ENCODE results near the gene MPV17. TPM values are rescaled to one million over a fixed set of nuclear protein-coding genes. Genes with fewer than 3 reads are reported as not detected.

Gene MPV17
- total RNA-seq, 1 experiment from 2014 or later = 51.5 TPM

GRCh38 chr2:27294928-27295327, 28.0 kb downstream of the MPV17 start:
- ATAC-seq (no peak), DNase-seq (ENCODE audit: low spot score) (no peak)
- CTCF ChIA-PET = interaction anchor here (0.6 to 7.9 kb wide), 4 partner anchors 8 to 46 kb away, joined by 3 to 153 read pairs (median 46); partner anchors contain the start of gene TRIM54
- Mint-ChIP-seq H3K36me3 (no peaks in the 10 kb centered on the region), H3K27ac (no peak overlapping the region), H3K9me3 (no peaks in the 10 kb centered on the region), H3K27me3 (ENCODE audit: low read depth) (no peaks in the 10 kb centered on the region), H3K4me3 (no peak overlapping the region), H3K4me1 (peaks cover 12% of the 10 kb centered on the region)
- TF ChIP-seq, protein P1, sequence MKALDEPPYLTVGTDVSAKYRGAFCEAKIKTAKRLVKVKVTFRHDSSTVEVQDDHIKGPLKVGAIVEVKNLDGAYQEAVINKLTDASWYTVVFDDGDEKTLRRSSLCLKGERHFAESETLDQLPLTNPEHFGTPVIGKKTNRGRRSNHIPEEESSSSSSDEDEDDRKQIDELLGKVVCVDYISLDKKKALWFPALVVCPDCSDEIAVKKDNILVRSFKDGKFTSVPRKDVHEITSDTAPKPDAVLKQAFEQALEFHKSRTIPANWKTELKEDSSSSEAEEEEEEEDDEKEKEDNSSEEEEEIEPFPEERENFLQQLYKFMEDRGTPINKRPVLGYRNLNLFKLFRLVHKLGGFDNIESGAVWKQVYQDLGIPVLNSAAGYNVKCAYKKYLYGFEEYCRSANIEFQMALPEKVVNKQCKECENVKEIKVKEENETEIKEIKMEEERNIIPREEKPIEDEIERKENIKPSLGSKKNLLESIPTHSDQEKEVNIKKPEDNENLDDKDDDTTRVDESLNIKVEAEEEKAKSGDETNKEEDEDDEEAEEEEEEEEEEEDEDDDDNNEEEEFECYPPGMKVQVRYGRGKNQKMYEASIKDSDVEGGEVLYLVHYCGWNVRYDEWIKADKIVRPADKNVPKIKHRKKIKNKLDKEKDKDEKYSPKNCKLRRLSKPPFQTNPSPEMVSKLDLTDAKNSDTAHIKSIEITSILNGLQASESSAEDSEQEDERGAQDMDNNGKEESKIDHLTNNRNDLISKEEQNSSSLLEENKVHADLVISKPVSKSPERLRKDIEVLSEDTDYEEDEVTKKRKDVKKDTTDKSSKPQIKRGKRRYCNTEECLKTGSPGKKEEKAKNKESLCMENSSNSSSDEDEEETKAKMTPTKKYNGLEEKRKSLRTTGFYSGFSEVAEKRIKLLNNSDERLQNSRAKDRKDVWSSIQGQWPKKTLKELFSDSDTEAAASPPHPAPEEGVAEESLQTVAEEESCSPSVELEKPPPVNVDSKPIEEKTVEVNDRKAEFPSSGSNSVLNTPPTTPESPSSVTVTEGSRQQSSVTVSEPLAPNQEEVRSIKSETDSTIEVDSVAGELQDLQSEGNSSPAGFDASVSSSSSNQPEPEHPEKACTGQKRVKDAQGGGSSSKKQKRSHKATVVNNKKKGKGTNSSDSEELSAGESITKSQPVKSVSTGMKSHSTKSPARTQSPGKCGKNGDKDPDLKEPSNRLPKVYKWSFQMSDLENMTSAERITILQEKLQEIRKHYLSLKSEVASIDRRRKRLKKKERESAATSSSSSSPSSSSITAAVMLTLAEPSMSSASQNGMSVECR (CRISPR knock-in tag; IDR thresholded peaks at IDR 0.05; ENCODE audit: borderline replicate concordance) = no peak
- TF ChIP-seq HMGA2 (CRISPR knock-in tag; IDR thresholded peaks at IDR 0.05) = no peak
- TF ChIP-seq ATF3 (CRISPR knock-in tag; conservative IDR thresholded peaks at IDR 0.05) = no peak
- TF ChIP-seq E2F1 (CRISPR knock-in tag; IDR thresholded peaks at IDR 0.05) = no peak
- no peak for TF ChIP-seq ZNF532 (CRISPR knock-in tag; IDR thresholded peaks at IDR 0.05; ENCODE audit: borderline replicate concordance)
- TF ChIP-seq, protein P2, sequence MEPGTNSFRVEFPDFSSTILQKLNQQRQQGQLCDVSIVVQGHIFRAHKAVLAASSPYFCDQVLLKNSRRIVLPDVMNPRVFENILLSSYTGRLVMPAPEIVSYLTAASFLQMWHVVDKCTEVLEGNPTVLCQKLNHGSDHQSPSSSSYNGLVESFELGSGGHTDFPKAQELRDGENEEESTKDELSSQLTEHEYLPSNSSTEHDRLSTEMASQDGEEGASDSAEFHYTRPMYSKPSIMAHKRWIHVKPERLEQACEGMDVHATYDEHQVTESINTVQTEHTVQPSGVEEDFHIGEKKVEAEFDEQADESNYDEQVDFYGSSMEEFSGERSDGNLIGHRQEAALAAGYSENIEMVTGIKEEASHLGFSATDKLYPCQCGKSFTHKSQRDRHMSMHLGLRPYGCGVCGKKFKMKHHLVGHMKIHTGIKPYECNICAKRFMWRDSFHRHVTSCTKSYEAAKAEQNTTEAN (CRISPR knock-in tag; IDR thresholded peaks at IDR 0.05) = no peak
- TF ChIP-seq ZNF263 (CRISPR knock-in tag; IDR thresholded peaks at IDR 0.05; ENCODE audit: low read depth) = no peak
- no peak for TF ChIP-seq JUN (CRISPR knock-in tag; IDR thresholded peaks at IDR 0.05)
- TF ChIP-seq NFYB (CRISPR knock-in tag; conservative IDR thresholded peaks at IDR 0.05; ENCODE audit: low read depth) = no peak
- no peak for TF ChIP-seq IRF1 (CRISPR knock-in tag; IDR thresholded peaks at IDR 0.05)
- TF ChIP-seq, protein P3, sequence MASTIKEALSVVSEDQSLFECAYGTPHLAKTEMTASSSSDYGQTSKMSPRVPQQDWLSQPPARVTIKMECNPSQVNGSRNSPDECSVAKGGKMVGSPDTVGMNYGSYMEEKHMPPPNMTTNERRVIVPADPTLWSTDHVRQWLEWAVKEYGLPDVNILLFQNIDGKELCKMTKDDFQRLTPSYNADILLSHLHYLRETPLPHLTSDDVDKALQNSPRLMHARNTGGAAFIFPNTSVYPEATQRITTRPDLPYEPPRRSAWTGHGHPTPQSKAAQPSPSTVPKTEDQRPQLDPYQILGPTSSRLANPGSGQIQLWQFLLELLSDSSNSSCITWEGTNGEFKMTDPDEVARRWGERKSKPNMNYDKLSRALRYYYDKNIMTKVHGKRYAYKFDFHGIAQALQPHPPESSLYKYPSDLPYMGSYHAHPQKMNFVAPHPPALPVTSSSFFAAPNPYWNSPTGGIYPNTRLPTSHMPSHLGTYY (CRISPR knock-in tag; IDR thresholded peaks at IDR 0.05) = no peak
- no peak for TF ChIP-seq EMX1 (CRISPR knock-in tag; IDR thresholded peaks at IDR 0.05)
- no peak for TF ChIP-seq ZNF219 (CRISPR knock-in tag; IDR thresholded peaks at IDR 0.05; ENCODE audit: borderline replicate concordance)
- no peak for TF ChIP-seq KAT7 (CRISPR knock-in tag; IDR thresholded peaks at IDR 0.05; ENCODE audit: borderline replicate concordance)
- no peak for TF ChIP-seq AFF4 (CRISPR knock-in tag; IDR thresholded peaks at IDR 0.05; ENCODE audit: borderline replicate concordance)
- no peak for TF ChIP-seq TCF7 (CRISPR knock-in tag; IDR thresholded peaks at IDR 0.05; ENCODE audit: low read depth)
- no peak for TF ChIP-seq IRF2 (CRISPR knock-in tag; IDR thresholded peaks at IDR 0.05; ENCODE audit: borderline replicate concordance, low read depth)
- no peak for TF ChIP-seq GABPB1 (CRISPR knock-in tag; IDR thresholded peaks at IDR 0.05)
- POLR2A ChIA-PET = interaction anchor here (0.6 kb wide), 1 partner anchor 23 kb away, joined by 4 read pairs; no protein-coding TSS in a partner anchor
